Activated naive CD8-positive, alpha-beta T cell (primary cell): ENCODE measurements around the gene CPNE5.

Experiments used
- H3K27ac Mint-ChIP-seq: one replicate; pipeline ENCODE4 v1.8.0; 2021; ENCODE audit warnings: mixed read lengths
- H3K27me3 Mint-ChIP-seq: one replicate; pipeline ENCODE4 v1.8.0; 2021; ENCODE audit warnings: mixed read lengths
- H3K36me3 Mint-ChIP-seq: one replicate; pipeline ENCODE4 v1.8.0; 2021; ENCODE audit warnings: mixed read lengths
- H3K4me1 Mint-ChIP-seq: one replicate; pipeline ENCODE4 v1.8.0; 2021; ENCODE audit warnings: low read depth, mixed read lengths
- H3K4me3 Mint-ChIP-seq: one replicate; pipeline ENCODE4 v1.8.0; 2021; ENCODE audit warnings: mild to moderate bottlenecking, mixed read lengths
- H3K9me3 Mint-ChIP-seq: one replicate; pipeline ENCODE4 v1.8.0; 2021; ENCODE audit warnings: low read depth, mixed read lengths

The CPNE5 gene

DNA sequence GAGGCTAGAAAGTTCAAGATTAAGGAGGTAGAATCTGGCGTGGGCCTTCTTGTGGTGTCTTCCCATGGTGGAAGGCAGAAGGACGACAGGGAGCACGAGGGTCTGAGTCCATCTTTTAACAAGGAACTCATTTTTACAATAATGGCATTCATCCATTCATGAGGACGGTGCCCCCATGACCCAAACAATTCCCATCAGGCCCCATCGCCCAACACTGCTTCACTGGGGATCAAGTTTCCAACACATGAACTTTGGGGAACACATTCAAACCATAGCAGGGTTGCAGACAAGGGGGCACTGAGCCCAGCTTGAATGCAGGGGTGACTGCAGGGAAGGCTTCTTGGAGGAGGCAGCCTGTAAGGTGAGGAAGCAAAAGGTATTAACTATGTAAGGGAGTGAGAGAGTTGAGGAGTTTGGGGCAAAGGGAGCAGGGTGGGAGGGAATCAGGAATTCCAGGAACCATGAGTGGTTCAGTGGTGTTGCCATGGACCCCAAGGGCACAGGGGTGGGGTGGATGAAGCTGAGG is 136.1 kb downstream of the CPNE5 start:
- Mint-ChIP-seq H3K9me3 (no peaks in the 10 kb centered on the region), H3K4me1 (no peaks in the 10 kb centered on the region), H3K4me3 (no peak overlapping the region), H3K27me3 (no peaks in the 10 kb centered on the region), H3K36me3 (no peaks in the 10 kb centered on the region), H3K27ac (no peak overlapping the region)

DNA sequence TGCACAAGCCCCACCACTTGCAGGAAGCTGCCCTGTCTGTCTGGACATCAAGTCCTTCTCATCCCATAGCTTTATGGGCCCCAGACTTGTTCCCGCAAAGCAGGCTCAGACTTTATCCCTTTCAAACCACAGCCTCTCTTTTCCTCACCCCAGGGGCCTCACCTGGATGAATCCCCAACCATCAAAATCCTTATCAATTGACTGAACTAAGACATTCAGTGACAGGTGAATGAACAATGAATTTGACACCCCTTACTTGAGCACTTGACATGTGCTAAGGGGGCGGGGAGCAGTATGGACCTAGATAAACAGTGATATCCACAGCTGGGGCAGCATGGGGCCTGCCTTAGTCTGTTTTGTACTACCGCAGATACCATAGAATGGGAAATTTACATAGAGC is 136.6 kb downstream of the CPNE5 start:
- Mint-ChIP-seq H3K27me3 (no peaks in the 10 kb centered on the region), H3K36me3 (no peaks in the 10 kb centered on the region), H3K4me3 (no peak overlapping the region), H3K27ac (no peak overlapping the region), H3K4me1 (no peaks in the 10 kb centered on the region), H3K9me3 (no peaks in the 10 kb centered on the region)

DNA sequence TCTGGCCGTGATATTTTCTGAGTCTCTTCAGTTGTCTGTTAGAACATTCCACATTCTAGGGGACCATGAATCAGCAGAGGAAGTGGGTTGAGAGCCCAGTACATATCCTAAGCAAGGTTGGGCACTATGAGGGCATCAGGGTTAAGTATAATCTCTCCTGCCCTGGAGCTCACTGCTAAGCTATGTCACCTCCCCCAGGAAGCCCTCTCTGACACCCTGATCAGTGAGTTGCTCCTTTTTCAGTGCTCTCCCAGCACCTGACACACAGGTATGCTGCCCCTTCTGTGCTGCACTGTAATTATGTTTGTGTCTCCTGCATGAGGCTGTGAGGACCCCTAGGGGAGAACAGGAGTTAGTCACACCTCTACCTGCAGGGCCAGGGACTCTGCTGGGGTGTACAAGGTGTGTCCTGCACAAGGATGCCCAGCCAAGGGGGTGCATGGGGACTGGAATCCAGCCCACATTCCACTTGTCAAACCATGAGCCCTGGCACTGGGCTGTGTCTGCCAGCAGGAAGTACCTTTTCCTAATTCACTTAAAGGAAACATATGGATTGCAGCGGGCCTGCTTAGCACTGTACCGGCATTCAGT is 137.7 kb downstream of the CPNE5 start:
- Mint-ChIP-seq H3K36me3 (no peaks in the 10 kb centered on the region), H3K4me3 (no peak overlapping the region), H3K27ac (no peak overlapping the region), H3K4me1 (no peaks in the 10 kb centered on the region), H3K9me3 (no peaks in the 10 kb centered on the region), H3K27me3 (no peaks in the 10 kb centered on the region)

DNA sequence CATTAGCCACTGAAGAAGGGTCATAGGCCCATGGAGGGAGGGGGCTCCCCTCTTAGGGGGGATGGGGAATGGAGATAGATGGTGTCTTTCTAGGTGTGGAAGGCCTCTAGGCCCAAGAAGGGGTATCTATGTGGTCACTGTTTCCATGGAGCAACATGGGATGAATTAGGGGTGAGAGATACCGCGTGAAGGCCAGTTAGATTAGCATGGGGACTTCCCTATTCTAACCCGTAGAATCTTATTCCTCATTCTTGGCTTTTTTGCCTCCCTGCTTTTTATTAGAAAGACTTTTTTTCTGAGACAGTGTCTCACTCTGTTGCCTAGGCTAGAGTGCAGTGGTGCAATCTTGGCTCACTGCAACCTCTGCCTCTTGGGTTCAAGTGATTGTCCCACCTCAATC is 138.4 kb downstream of the CPNE5 start:
- Mint-ChIP-seq H3K4me1 (no peaks in the 10 kb centered on the region), H3K27ac (no peak overlapping the region), H3K27me3 (no peaks in the 10 kb centered on the region), H3K4me3 (no peak overlapping the region), H3K36me3 (no peaks in the 10 kb centered on the region), H3K9me3 (no peaks in the 10 kb centered on the region)

DNA sequence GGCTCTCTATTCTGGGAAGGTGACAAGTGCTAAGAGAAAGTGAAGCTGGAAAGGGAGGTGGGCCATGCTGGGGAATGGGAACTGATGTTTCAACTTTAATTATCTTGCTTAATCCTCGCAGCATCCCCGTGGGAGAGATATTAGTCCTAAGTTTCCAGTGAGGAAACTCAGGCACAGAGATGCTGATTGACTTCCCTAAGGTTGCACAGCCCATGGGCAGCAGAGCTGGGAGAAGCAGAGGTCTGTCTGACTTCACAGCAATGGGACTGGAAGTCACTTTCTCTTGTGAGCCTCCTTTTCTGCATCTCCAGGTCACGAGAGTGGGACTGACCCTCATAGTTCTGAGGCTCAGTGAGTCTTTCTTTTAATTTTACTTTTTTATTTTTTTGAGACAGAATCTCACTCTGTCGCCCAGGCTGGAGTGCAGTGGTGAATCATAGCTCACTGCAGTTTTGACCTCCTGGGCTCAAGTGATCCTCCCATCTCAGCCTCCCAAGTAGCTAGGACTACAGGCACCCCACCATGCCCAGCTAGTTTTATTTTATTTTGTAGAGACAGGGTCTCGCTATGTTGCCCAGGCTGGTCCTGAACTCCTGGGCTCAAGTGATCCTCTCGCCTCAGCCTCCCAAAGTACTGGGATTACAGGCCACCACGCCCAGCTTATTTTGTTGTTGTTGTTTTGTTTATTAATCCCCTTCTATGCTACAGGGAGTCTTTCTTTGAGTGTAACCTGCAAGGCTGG is 139.0 kb downstream of the CPNE5 start:
- no peaks in the 10 kb centered on the region for H3K36me3 Mint-ChIP-seq
- H3K4me3 Mint-ChIP-seq = no peak overlapping the region
- H3K27ac Mint-ChIP-seq = no peak overlapping the region
- H3K4me1 Mint-ChIP-seq = peaks cover 2% of the 10 kb centered on the region
- no peaks in the 10 kb centered on the region for H3K9me3 Mint-ChIP-seq
- H3K27me3 Mint-ChIP-seq = no peaks in the 10 kb centered on the region

DNA sequence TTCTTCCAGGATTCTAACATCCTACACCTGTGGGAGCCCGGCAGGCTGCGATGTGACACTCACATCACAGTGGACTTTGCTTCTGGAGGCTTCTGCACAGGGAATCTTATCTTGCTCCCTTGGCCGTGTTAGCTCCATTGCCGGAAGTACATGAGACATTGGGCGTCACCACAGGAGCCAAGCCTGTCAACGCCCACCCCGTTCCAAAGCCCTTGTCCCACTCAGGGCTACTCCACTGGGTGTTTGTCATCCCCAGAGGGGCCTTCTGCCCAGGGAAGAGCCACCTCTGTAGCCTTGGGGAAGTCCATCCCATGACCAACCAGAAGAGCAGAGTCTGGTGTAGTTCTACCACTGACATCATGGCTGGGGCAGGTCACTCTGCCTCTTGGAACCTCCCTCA is 139.9 kb downstream of the CPNE5 start:
- no peaks in the 10 kb centered on the region for H3K36me3 Mint-ChIP-seq
- H3K27ac Mint-ChIP-seq = no peak overlapping the region
- no peaks in the 10 kb centered on the region for H3K9me3 Mint-ChIP-seq
- H3K27me3 Mint-ChIP-seq = no peaks in the 10 kb centered on the region
- no peak overlapping the region for H3K4me3 Mint-ChIP-seq
- H3K4me1 Mint-ChIP-seq = peaks cover 3% of the 10 kb centered on the region

DNA sequence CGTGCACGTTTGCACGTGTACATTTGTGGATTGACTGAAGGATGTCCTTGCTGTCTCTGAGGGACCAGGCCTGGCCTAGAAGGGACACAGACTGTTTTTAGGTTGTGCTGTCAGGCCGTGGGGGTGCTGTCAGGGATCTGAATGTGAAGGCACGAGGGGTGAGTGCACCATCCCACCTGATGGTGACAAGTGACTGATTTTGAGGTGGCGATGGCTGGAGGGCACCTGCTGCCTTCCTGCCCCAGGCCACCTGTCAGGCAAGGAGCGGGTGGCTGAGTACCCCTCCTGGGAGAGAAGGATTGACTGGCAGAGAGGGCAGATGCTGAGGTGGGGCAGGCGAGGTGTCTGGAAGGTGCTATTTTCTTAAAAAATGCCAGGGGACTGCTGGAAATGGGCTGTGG is 140.4 kb downstream of the CPNE5 start:
- H3K4me1 Mint-ChIP-seq = peaks cover 3% of the 10 kb centered on the region
- no peaks in the 10 kb centered on the region for H3K36me3 Mint-ChIP-seq
- H3K27me3 Mint-ChIP-seq = no peaks in the 10 kb centered on the region
- no peak overlapping the region for H3K27ac Mint-ChIP-seq
- H3K4me3 Mint-ChIP-seq = no peak overlapping the region
- no peaks in the 10 kb centered on the region for H3K9me3 Mint-ChIP-seq

DNA sequence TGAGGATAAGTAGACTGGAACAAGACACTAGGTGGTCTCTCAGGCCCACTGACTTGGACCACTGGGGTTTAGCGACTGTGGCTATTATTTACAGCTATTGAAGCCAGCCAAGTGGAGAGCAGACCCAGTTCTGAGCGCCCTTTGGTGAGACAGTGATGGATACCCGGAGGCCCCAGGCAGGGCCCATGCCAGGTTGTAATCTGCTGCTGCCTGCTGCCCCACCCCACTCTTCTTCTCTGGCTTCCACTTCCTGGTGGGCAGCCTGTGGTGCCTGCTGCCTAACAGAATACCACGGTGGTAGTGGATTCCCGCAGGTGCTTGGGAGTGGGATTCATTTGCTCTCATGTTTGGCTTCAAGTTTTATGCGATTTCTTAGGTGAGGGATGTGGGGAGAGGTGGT is 141.0 kb downstream of the CPNE5 start:
- Mint-ChIP-seq H3K9me3 (no peaks in the 10 kb centered on the region), H3K4me3 (no peak overlapping the region), H3K36me3 (no peaks in the 10 kb centered on the region), H3K27me3 (no peaks in the 10 kb centered on the region), H3K4me1 (peaks cover 5% of the 10 kb centered on the region), H3K27ac (no peak overlapping the region)

DNA sequence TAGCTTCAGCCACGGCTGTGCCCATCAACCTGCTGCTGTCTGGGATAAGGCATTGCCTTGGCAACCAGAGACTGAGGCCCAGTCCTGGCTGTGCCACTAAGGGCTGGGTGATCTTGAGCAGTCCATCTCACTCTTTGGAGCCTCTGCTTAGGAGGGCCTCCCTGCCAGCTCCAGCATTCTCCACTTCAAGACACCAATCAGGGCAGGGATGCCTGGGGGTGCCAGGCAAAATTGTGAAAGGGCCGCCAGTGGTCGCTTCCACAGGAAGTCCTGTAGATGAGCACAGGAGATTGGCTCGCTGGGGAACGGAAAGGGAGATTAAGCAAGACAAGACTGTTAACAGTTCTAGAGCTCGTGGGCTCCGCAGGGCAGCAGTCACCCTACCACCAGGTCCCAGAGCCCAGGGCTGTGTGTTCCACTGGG is 141.8 kb downstream of the CPNE5 start, which contains the start of gene RAB44:
Gene RAB44, plus strand, starts transcription at position 346 of the 423 bp plus-strand sequence. CDS start 6,410 bp downstream, outside the sequence.
- H3K4me3 Mint-ChIP-seq = no peak within 1 kb of the TSS
- H3K4me1 Mint-ChIP-seq = peaks cover 9% of the 10 kb centered on the region
- no peaks in the 10 kb centered on the region for H3K9me3 Mint-ChIP-seq
- H3K27ac Mint-ChIP-seq = no peak within 1 kb of the TSS
- H3K27me3 Mint-ChIP-seq = no peaks in the 10 kb centered on the region
- no peaks in the 10 kb centered on the region for H3K36me3 Mint-ChIP-seq

DNA sequence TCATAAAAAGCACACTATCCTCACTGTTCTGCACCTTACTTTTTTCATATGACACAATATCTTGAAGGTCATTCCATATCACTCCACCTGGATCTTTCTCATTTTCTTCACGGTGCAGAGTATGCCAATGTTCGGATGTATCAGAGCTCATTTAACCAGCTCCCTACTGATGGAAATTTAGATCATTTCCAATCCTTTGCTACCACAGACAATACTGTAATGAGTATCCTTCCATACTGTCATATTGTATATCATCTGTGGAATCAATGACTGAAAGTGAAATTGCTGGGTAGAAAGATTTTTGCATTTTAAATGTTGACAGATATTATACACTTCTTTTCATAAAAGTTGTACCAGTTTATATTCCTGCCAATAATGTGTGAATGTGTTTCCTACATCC is 143.8 kb downstream of the CPNE5 start:
- Mint-ChIP-seq H3K36me3 (no peaks in the 10 kb centered on the region), H3K9me3 (no peaks in the 10 kb centered on the region), H3K4me1 (peaks cover 20% of the 10 kb centered on the region), H3K27ac (peak overlapping the region; percentile 61), H3K4me3 (no peak overlapping the region), H3K27me3 (no peaks in the 10 kb centered on the region)

DNA sequence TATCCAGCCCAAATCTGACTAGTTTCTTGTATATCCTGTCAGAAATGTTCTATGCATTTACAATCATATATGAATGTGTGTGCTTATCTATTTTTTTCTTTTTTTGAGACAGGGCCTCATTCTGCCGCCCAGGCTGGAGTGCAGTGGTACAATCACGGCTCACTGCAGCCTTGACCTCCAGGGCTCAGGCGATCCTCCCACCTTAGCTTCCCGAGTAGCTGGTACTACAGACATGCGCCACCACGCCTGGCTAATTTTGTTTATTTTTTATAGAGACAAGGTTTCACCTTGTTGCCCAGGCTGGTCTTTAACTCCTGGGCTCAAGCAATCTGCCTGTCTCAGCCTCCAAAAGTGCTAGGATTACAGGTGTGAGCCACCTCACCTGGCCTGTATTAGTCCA is 144.6 kb downstream of the CPNE5 start:
- peaks cover 20% of the 10 kb centered on the region for H3K4me1 Mint-ChIP-seq
- no peak overlapping the region for H3K27ac Mint-ChIP-seq
- H3K36me3 Mint-ChIP-seq = no peaks in the 10 kb centered on the region
- H3K4me3 Mint-ChIP-seq = no peak overlapping the region
- no peaks in the 10 kb centered on the region for H3K27me3 Mint-ChIP-seq
- H3K9me3 Mint-ChIP-seq = no peaks in the 10 kb centered on the region

DNA sequence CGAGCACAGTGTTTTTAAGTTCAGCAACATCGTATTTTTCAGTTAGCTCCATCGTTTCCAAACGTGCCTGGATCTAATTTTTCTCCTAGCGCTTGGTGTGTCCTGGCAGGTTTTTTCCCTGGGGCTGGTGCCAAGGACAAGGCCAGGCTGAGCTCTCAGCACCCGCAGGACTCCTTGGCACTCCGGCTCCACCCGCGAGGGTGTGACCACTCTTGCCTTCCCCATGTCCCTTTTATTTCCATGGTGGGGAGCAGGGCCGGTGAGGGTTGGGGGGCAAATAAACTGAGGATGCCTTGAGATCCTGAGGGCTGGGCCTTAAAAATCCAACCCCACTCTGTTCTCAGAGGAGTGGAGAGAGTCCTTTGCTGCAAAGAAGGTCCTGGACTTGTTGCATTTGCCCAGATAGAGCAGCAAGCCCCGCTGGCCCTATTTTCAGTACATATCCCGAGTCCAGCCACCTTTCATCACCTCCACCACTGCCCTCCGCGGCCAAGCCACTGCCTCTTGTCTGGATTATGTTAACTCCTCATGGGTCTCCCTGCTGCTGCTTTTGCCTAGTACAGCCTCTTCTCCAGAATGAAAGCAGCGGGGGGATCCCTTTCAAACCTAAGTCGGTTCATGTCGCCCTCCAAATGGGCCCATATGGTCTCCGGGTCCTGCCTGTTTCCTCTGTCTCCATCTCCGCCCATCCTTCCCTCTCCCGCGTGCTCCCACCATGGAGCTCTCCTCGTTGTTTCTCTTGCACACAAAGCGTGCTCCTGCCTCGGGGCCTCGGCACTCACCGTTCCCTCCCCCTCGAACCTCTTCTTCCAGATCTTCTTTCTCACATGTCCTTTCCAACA is 146.2 kb downstream of the CPNE5 start:
- Mint-ChIP-seq H3K4me3 (no peak overlapping the region), H3K27me3 (no peaks in the 10 kb centered on the region), H3K27ac (no peak overlapping the region), H3K9me3 (no peaks in the 10 kb centered on the region), H3K36me3 (peaks cover 2% of the 10 kb centered on the region), H3K4me1 (peaks cover 20% of the 10 kb centered on the region)

DNA sequence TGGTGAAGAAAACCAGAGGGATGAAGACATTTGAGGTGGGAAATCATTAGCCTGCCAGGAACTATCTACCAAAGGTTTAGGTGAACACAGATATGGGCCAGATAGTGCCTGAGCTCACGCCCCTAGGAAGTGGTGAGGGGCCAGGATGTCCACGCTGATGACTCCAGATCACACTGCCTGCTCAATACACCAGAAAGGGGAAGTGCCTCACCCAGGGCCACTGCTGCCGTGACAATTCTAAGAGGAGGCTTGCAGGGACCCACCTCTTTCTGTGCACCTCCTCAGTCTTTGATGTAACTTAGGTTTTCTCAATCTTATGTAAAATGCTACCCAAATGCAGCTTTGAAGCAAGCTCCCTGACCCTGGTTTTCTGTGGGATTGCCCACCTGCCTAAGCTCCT is 147.0 kb downstream of the CPNE5 start:
- peaks cover 20% of the 10 kb centered on the region for H3K4me1 Mint-ChIP-seq
- H3K9me3 Mint-ChIP-seq = no peaks in the 10 kb centered on the region
- no peaks in the 10 kb centered on the region for H3K27me3 Mint-ChIP-seq
- H3K27ac Mint-ChIP-seq = no peak overlapping the region
- peaks cover 2% of the 10 kb centered on the region for H3K36me3 Mint-ChIP-seq
- H3K4me3 Mint-ChIP-seq = no peak overlapping the region

DNA sequence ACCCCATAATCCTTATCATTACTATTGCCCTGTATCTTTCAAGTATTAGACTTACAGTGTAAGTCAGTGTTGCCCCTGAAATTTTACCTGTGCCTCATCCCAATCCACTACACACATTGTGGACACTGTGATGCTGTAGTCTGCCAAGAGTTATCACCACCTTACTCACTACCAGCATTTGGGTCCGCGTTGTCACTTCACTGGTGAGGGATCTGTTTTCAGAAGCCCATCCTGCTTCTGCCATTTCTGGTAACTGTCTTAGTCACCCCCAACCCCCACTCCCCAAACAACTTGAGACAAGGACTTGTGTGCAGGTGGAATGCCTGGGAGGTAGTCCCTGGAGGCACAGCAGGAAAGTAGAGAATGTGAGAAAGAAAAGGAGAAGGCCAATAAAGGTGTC is 147.6 kb downstream of the CPNE5 start:
- Mint-ChIP-seq H3K4me3 (no peak overlapping the region), H3K4me1 (peaks cover 20% of the 10 kb centered on the region), H3K36me3 (peaks cover 2% of the 10 kb centered on the region), H3K27me3 (peaks cover 1% of the 10 kb centered on the region), H3K9me3 (no peaks in the 10 kb centered on the region), H3K27ac (peak overlapping the region; percentile 11)

DNA sequence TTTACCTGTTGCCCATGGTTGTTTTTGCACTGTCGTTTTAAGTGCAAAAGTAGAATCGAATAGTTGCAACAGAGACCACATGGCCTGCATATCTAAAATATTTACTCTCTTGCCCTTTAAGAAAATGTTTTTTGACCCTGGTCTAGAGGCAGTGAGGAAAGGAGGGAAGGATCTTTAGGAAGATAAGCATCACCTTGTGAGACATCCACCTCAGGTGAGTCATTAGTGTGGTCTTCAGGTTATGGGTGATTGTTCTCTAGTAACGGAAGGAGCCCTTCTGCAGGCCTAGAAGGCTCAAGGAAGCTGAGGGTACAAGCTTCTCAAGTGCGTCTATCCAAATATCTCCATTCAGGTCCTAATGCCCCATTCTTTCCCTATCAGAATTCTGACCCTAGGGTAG is 148.2 kb downstream of the CPNE5 start:
- no peak overlapping the region for H3K4me3 Mint-ChIP-seq
- H3K27me3 Mint-ChIP-seq = peaks cover 1% of the 10 kb centered on the region
- H3K36me3 Mint-ChIP-seq = peaks cover 2% of the 10 kb centered on the region
- no peak overlapping the region for H3K27ac Mint-ChIP-seq
- peaks cover 20% of the 10 kb centered on the region for H3K4me1 Mint-ChIP-seq
- H3K9me3 Mint-ChIP-seq = no peaks in the 10 kb centered on the region
